GM18505 (cell line): ENCODE measurements around the gene HSPB1.
"Not testable (repeated sequence)": the region's sequence is repeated elsewhere in the genome, so short reads cannot be mapped to it uniquely, and the experiment has no call there.

Experiments
- ATAC-seq: cut with Tn5 transposase; IDR thresholded peaks from one replicate; pipeline ENCODE4 v1.9.1; 2021; ENCODE audit not compliant: unreplicated experiment
- POLR2A ChIP-seq: IDR thresholded peaks from 4 replicates; pipeline ENCODE4 v1.6.1; 2011; ENCODE audit warnings: borderline replicate concordance; ENCODE audit not compliant: insufficient read depth, insufficient read length; ENCODE audit errors: extremely low read depth

Gene HSPB1

DNA sequence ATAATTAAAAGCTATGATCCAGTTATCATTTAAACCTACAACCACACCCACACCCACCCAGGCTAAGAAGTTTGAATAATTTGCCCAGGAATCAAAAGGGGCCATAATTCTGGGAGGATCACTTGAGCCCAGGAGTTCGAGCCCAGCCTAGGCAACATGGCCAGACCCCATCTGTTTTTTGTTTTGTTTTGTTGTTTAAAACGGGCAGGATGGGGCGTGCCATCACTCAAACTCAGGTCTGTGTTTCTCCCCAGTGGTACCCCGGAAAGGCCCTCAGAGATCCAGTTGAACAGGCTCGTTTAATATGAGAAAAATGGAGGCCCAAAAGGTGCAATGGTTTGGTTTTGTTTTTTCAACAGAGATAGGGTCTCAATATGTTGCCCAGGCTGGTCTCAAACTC lies 23.3 kb downstream of the HSPB1 start:
- TF ChIP-seq POLR2A = no peak
- no peak for ATAC-seq

DNA sequence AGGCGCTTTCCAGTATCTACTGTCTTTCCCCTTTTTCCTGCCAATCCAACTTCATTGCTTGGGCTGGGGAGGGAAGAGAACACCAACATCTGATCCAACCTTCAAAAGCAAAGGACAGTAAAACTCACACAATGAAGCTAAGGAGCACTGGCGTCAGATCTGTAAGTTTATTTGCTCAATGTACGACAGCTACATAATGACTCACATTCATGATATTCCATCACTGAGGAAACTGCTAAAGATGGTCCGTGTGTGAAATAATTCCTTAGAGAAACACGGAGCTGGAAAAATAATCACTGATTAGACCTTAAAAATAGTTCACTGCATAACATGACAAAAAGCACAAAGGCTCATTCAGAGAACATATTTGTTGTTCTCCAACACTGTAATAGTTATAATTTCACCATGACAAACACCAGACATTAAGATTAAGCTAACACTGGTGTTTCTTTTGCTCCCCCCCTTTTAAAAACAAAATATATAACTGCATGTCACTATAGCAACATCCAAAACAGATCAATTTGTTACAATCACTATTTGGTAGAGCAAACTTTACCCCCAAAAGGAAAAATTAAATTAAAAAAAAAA lies 24.3 kb downstream of the HSPB1 start:
- ATAC-seq = no peak

DNA sequence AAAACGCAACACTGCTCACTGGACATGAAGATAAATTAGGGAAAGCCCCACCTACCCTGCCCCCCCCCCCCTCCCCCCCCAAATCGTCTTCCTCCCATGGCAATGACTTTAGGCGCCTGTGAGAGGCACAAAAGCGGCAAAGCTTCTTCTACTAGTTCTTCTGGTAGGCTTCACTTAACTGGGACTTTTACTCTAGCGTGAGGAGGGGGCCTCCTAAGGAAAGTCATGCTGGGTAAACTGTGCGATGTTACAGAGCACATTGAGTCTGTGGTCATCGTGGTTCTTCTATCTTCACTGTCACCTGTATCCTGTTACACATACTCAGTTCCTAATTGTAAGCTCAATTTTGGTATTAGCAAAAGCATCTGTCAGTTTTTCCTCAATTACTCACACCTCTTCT lies 25.1 kb downstream of the HSPB1 start:
- TF ChIP-seq POLR2A = no peak
- no peak for ATAC-seq

More for the DNA sequence above, 24.3 kb downstream of the HSPB1 start:
- no peak for TF ChIP-seq POLR2A

DNA sequence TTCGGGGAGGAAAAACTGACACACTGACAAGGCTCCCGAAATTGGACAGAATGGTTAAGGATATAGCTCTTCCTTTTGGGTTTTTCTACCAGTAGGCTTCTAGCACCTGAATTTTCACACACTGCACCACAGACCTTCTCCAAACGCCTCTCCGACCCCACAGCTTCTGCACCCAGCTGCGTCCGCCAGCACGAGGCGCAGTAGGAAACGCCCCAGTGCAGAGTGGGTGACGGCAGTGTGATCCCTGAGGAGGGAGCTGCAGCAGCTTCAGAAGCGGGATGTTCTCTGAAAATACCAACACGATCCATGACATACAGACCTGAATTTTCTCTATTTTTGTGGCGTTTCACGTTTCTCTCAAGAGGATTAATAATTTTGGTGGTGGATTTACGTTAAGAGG lies 25.9 kb downstream of the HSPB1 start:
- no peak for TF ChIP-seq POLR2A
- no peak for ATAC-seq

DNA sequence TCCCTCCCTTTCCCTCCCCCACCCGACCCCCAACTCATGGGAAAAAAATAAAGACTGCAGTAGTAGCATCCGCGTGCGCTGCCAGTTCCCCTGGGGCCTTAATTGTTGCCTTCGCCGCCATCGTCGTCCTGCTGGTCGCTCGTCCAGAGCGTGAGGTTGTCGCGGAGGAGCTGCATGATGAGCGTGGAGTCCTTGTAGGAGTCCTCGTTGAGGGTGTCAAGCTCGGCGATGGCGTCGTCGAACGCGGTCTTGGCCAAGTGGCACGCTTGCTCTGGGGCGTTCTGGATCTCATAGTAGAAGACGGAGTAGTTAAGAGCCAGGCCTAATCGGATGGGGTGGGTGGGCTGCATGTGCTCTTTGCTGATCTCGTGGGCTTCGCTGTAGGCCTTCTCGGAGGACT lies 27.0 kb downstream of the HSPB1 start:
- ATAC-seq = no peak
- no peak for TF ChIP-seq POLR2A

DNA sequence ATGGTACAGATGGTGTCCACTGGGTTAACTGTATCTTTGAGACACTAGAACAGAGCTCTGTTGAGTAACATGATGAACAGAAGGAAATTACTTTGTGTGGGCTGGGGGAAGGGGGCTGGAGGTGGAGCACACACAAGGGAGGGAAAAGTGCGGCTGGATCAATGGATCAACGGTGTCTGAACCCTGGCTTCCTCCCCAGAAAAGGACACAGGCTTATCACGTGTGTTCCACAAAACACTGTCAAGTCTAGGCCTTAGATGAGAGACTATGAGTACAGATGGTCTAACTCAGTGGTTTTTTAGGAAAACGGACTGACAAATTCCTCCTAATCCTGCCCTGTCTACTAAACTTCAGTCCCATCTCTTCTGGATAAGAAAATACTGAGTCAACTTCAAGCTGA lies 27.8 kb downstream of the HSPB1 start:
- ATAC-seq = no peak
- TF ChIP-seq POLR2A = no peak

DNA sequence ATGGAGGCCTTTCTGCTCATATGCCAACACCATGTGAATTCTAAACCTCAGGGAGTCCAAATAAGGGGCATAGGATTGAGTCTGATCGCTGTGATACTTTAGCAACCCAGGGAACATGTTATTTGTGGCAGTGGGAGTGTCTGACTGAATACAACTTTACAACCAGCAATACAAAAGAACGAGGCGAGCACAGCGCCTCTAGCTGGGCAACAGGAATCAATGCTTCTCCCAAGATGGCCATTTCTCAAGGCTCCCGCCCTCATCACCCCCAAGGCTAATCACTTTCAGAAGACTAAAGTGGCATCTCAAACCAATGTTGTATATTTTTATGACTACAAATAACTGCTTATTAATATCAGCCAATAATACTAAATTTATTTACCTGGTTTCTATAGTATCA lies 28.2 kb downstream of the HSPB1 start:
- ATAC-seq = no peak
- no peak for TF ChIP-seq POLR2A

DNA sequence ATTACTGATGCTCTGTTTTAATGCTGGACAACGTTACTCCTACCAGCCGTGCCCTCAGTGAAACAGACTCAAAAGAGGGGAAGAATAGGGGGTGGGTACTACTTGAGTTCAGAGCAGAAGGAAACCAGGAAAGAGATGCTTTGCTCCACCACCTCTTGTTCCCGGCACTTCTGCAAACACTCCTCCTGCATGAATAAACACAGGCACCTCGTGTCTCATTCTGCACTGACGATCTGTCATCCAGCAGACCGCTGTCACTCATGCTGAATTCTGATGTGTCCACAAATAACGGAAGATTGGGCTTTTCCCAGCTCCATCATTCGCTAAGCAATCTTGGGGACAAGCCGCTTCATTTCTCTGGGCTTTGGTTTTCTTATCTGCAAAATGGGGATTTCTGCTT lies 29.6 kb downstream of the HSPB1 start:
- no peak for ATAC-seq
- TF ChIP-seq POLR2A = no peak

DNA sequence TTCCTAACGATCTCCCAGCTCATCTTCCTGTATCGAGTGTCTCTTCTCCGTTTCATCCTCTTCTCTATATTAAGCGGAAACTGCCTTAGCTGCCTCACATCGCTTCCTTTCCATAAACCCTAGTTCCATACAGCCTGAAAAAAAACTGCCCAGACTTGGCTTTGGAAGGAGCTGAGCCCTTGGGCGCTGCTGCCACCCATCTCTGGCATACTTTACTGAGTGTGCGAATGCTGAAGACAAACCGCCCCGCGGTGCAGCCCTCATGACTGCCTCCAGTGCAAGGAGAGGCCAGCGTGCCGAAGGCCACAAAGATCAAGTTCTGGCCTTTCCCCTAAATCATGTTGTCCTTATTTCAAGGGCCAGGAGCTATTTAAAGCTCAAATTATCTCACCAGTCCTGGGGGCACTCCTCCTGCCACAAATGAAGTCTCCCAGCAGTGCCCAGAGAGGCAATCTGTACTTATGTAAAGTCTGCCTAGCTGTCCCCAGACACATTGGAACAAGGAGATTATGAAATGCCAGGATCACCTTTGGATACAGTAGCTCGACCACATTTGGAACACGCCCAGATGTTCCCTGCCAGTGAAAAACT lies 31.1 kb downstream of the HSPB1 start:
- no peak for TF ChIP-seq POLR2A

DNA sequence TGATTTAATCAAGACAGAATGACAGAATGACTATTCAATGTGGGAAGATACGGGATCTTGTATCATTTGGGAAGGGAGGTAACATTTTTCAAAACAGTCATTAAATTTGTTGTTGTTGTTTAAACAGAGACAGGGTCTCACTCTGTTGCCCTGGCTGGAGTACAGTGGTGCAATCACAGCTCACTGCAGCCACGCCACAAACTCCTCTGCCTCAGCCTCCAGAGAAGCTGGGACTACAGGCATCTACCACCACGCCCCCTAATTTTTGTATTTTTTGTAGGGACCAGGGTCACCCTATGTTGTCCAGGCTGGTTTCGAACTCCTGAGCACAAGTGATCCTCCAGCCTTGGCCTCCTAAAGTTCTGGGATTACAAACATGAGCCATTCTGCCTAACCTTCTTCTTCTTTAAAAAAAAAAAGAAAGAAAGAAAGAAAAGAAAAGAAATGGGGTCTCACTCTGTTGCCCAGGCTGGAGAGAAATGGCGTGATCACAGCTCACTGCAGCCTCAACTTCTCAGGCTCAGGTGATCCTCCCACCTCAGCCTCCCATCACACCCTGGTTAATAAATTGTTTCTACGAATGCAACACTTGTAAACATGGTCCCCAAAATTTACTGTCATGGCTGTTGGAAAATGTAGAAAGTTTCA lies 32.0 kb downstream of the HSPB1 start:
- ATAC-seq = no peak

More for the DNA sequence above, 31.1 kb downstream of the HSPB1 start:
- no peak for ATAC-seq

DNA sequence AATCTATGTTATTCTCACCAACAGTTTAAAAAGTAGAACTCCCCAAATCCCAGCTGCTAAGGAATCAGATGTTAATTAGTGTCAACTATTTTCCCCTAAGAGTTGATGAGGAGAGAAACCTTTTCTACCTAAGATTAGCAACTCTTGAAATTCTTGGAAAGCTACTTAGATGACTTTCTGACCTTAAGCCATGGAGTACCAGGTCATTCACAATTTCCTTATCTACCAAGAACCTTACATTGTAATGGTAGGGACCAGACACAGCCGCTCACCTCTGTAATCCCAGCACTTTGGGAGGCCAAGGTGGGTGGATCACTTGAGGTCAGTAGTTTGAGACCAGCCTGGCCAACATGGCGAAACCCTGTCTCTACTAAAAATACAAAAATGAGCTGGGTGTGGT lies 32.9 kb downstream of the HSPB1 start:
- ATAC-seq = not testable (repeated sequence)

More for the DNA sequence above, 32.0 kb downstream of the HSPB1 start:
- TF ChIP-seq POLR2A = no peak

DNA sequence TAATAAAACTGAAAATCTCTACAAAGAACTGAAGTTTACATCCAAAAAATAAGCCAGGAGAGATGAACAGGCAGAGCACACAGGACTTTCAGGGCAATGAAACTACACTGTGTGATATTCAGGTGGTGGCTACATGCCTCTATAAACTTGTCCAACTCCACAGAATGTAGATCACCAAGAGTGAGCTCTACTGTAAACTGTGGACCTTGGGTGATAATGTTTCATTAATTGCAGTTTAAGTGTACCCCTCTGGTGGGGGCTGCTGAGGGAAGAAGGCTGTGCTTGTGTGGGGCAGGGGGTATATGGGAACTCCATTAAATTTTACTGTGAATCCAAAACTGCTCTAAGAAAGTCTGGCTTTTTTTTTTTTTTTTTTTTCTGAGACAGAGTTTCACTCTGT lies 33.6 kb downstream of the HSPB1 start:
- ATAC-seq = no peak
- no peak for TF ChIP-seq POLR2A

DNA sequence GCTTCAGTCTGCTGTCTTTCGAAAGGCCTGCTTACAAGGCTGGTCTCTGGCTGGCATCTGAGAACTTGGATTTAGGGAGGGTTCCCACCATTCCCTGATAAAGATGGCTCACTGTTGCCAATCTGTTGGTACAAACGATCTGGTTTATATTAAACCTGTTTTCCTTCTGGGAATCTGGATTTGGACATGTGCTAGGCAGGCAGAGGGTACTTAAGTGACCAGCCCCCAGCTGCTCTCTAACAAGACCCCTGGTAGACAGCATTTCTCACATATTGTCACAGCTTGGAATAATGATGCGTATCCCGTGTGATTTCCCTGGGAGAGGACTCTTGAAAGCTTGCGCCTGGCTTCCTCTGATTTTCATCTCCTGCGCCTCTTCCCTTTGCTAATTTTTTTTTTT lies 34.7 kb downstream of the HSPB1 start:
- no peak for ATAC-seq
- TF ChIP-seq POLR2A = no peak

DNA sequence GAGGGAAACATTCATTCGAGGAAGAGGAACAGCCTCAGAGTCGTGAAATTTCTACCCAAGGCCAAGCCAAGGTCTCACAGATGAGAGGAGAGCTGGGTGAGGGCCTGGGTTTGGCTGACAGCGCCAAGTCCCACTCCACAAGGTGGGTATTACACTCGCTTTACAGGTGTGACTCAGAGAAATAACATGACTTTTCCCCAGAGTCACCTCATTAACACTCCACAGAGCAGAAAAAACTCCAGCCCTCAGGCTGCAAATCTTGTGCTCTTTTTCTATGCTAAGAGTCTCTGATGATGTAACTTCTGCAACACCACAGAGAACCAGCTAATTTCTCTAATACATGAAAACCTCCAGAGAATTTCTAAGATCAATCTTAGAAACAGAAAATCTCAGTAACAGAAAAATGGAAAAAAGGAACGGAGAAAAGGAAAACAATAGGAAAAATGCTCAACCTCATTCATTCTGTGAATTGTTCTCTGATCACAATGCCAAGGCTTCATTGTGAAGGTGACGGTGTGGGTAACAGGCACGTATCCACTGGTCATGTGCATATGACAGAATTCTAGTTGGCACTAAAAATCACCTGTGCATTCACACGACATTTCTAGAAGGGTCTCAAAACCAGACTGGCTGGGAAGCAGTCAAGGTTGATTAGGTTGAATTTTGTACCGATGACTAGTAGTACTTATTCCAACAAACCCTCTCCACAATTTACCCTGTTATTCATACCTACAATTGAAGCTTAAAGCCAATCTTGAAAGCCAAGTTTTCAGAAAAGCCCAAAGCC lies 36.0 kb downstream of the HSPB1 start:
- no peak for ATAC-seq
- no peak for TF ChIP-seq POLR2A
